CD4-positive, alpha-beta T cell treated with Interleukin-6 at 100 ng/mL for 8 hours (primary cell): ENCODE measurements around the gene DDI1.

ENCODE experiments used
- DNase-seq: peaks from one replicate; pipeline ENCODE4 v3.0.0-alpha.2; 2020; ENCODE audit warnings: mixed read lengths, low spot score

Gene DDI1

DNA sequence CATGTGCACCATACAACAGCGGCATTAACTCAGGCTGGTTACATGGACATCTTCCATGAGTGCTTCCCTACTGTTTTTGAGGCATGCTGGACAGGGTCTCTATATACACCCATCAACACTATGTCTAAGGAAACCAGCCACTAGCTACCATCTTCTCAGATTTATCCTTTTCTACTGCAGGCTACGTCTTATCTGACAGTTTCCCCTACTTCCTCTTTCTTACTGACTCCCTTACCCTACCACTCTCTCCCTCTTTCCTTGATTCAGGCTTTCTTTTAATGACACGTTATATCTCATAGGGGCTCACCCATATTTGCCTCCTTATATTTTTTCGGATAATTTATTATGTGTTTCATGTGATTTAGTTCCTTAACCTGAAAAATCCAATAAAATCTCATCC is 41.8 kb downstream of the DDI1 start:
- no peak for DNase-seq

GRCh38 chr11:104078995-104079394 is 42.6 kb downstream of the DDI1 start:
- DNase-seq: no peak

- DNase-seq: no peak
These were observed 50.2 kb downstream of the DDI1 start for GRCh38 chr11:104086621-104087020.
